Gastrocnemius medialis (tissue), 4 donors: ENCODE measurements around the gene TCF4.

ENCODE experiments used
- CTCF ChIP-seq, 5 experiments: fragments of 450-650 bp in 3 of 5; fragments of 200-600 bp in 2 of 5; sonication (generic) in 2 of 5; IDR thresholded peaks in 4 of 5; conservative IDR thresholded peaks in 1 of 5; 1 replicate in 4 of 5; 2 replicates in 1 of 5; pipeline ENCODE4 v1.5.1; 2016 to 2019; ENCODE audit warnings: antibody characterized with exemption in 5 of 5, mild to moderate bottlenecking in 3 of 5, moderate library complexity in 3 of 5
- POLR2A ChIP-seq, 2 donors: fragments of 450-650 bp; IDR thresholded peaks; one replicate each; pipeline ENCODE4 v1.6.1; 2017; ENCODE audit warnings: antibody characterized with exemption in 2 of 2, mild to moderate bottlenecking in 2 of 2, moderate library complexity in 2 of 2

GRCh38 chr18:55559739-55560138 lies 28.3 kb downstream of the TCF4 start:
- TF ChIP-seq POLR2A (IDR thresholded peaks at IDR 0.05) (no peak), CTCF (IDR thresholded peaks at IDR 0.05 in 4 of 5, conservative IDR thresholded peaks at IDR 0.05 in 1 of 5) (no peak)
